LNCaP clone FGC (cell line): ENCODE measurements around the gene CNGA4.

Experiments
- DNase-seq: peaks from one replicate; pipeline ENCODE4 v3.0.0-alpha.2; 2011; ENCODE audit warnings: low read depth
- H3K4me3 ChIP-seq: 2 replicates; pipeline ENCODE4 v1.5.1; 2011; ENCODE audit warnings: mild to moderate bottlenecking, low read depth, low read length, control low read depth
- CTCF ChIP-seq: IDR thresholded peaks from 2 replicates; pipeline ENCODE4 v1.5.1; 2012; ENCODE audit warnings: mild to moderate bottlenecking; ENCODE audit not compliant: control insufficient read depth, insufficient read depth; ENCODE audit errors: extremely low read depth

Gene CNGA4

GRCh38 chr11:6238902-6239301, at the start of gene CNGA4:
TSS of gene CNGA4 (plus strand) at chr11:6239089. CDS start at chr11:6239207, 118 bp downstream.
- TF ChIP-seq CTCF = no peak
- H3K4me3 ChIP-seq = no peak within 1 kb of the TSS
- DNase-seq = no peak

- no peak overlapping the region for H3K4me3 ChIP-seq
- no peak for TF ChIP-seq CTCF
- no peak for DNase-seq
Measured at GRCh38 chr11:6191742-6192141, 47.1 kb upstream of the CNGA4 start.

GRCh38 chr11:6194065-6194581, 44.8 kb upstream of the CNGA4 start:
- no peak for DNase-seq
- no peak for TF ChIP-seq CTCF
- H3K4me3 ChIP-seq = no peak overlapping the region

- DNase-seq = no peak
- H3K4me3 ChIP-seq = no peak overlapping the region
- no peak for TF ChIP-seq CTCF
Measured at GRCh38 chr11:6196396-6196795, 42.5 kb upstream of the CNGA4 start.

GRCh38 chr11:6197466-6198200, 41.3 kb upstream of the CNGA4 start:
- H3K4me3 ChIP-seq = no peak overlapping the region
- DNase-seq = no peak
- TF ChIP-seq CTCF = no peak

GRCh38 chr11:6199174-6199810, 39.6 kb upstream of the CNGA4 start, which contains the start of gene OR52W1:
TSS of gene OR52W1 (plus strand) at chr11:6199224. CDS start at chr11:6199224, 0 bp downstream.
- H3K4me3 ChIP-seq = no peak within 1 kb of the TSS
- no peak for TF ChIP-seq CTCF
- DNase-seq = no peak

GRCh38 chr11:6200975-6201374, 37.9 kb upstream of the CNGA4 start:
- H3K4me3 ChIP-seq = no peak overlapping the region
- TF ChIP-seq CTCF = no peak
- no peak for DNase-seq
